ENCODE results near the gene BTBD19. TPM values are rescaled to one million over a fixed set of nuclear protein-coding genes. Genes with fewer than 3 reads are reported as not detected.
A peak's percentile ranks its signal among the peaks of the same experiment; 100 is the strongest.

The BTBD19 gene
- total RNA-seq, 1 experiment from 2014 or later = 0.75 TPM

DNA sequence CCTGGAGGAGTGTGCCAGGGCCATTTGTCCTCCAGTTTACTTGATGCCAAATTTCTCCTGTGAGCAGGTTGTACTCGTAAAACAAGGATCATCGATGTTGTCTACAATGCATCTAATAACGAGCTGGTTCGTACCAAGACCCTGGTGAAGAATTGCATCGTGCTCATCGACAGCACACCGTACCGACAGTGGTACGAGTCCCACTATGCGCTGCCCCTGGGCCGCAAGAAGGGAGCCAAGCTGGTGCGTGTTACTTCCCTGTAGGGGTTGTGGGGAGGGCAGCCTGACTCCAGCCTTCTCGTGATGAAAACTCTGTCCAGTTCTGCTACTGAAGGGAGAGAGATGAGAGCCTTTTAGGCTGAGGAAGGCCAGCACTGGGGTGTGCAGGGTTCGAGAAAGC, 30.8 kb upstream of the BTBD19 start:
- H3K4me1 ChIP-seq (ENCODE audit: low read length) = peaks cover 24% of the 10 kb centered on the region
- H3K27me3 ChIP-seq (ENCODE audit: low read length) = no peaks in the 10 kb centered on the region
- H3K4me3 ChIP-seq (ENCODE audit: low read length) = peak overlapping the region; percentile 96; the same call in 1 of the 2 replicates
- H3K27ac ChIP-seq (ENCODE audit: low read length) = no peak overlapping the region; the same call in 1 of the 2 replicates
- peak overlapping the region; percentile 92 for H3K4me2 ChIP-seq (ENCODE audit: low read depth, low read length, poor library complexity, severe bottlenecking)
- peaks cover 29% of the 10 kb centered on the region; the same call in 1 of the 2 replicates for H4K20me1 ChIP-seq (ENCODE audit: insufficient read depth, low read depth, low read length)
- no peaks in the 10 kb centered on the region for H3K9me2 ChIP-seq (replicated peaks; ENCODE audit: insufficient read depth, low read length)
- H3K79me2 ChIP-seq (ENCODE audit: low read length) = peaks cover 35% of the 10 kb centered on the region
- H3K36me3 ChIP-seq (ENCODE audit: insufficient read depth, low read length) = peaks cover 28% of the 10 kb centered on the region
- no peak overlapping the region for H2AFZ ChIP-seq (ENCODE audit: low read length)
- no peak for DNase-seq
- H3K9me3 ChIP-seq (ENCODE audit: low read length) = no peaks in the 10 kb centered on the region
- peak overlapping the region; percentile 95; the same call in 1 of the 2 replicates for H3K9ac ChIP-seq (ENCODE audit: low read length)

DNA sequence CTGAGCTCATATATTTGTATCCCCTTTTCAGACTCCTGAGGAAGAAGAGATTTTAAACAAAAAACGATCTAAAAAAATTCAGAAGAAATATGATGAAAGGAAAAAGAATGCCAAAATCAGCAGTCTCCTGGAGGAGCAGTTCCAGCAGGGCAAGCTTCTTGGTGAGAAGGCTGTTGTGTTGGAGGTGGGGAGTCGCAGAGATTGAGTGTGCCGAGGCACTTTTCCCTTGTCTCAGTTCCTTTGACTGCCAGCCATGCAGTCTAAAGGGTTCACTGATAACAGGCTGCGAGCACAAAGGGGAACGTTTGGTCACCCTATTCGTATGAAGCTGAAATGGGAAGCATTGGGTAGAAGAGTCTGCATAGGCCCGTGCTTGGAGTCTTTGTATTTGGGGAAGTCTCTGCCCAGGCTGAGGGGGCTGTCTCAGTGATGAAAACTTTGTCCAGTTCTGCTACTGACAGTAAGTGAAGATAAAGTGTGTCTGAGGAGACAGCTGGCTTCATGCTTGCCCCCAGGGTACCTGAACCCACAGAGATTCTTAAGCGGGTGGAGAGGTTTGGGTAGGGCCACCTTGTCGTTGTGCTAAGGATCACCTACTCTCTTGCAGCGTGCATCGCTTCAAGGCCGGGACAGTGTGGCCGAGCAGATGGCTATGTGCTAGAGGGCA, 30.2 kb upstream of the BTBD19 start:
- no peak overlapping the region for H3K4me3 ChIP-seq (ENCODE audit: low read length)
- no peaks in the 10 kb centered on the region for H3K27me3 ChIP-seq (ENCODE audit: low read length)
- H4K20me1 ChIP-seq (ENCODE audit: insufficient read depth, low read depth, low read length) = peaks cover 29% of the 10 kb centered on the region; the same call in 1 of the 2 replicates
- no peak overlapping the region for H2AFZ ChIP-seq (ENCODE audit: low read length)
- peaks cover 27% of the 10 kb centered on the region for H3K4me1 ChIP-seq (ENCODE audit: low read length)
- no peaks in the 10 kb centered on the region for H3K9me2 ChIP-seq (replicated peaks; ENCODE audit: insufficient read depth, low read length)
- no peaks in the 10 kb centered on the region for H3K9me3 ChIP-seq (ENCODE audit: low read length)
- peaks cover 35% of the 10 kb centered on the region for H3K79me2 ChIP-seq (ENCODE audit: low read length)
- H3K4me2 ChIP-seq (ENCODE audit: low read depth, low read length, poor library complexity, severe bottlenecking) = peak overlapping the region; percentile 92
- peaks cover 28% of the 10 kb centered on the region for H3K36me3 ChIP-seq (ENCODE audit: insufficient read depth, low read length)
- H3K27ac ChIP-seq (ENCODE audit: low read length) = no peak overlapping the region
- no peak overlapping the region for H3K9ac ChIP-seq (ENCODE audit: low read length)
- no peak for DNase-seq

DNA sequence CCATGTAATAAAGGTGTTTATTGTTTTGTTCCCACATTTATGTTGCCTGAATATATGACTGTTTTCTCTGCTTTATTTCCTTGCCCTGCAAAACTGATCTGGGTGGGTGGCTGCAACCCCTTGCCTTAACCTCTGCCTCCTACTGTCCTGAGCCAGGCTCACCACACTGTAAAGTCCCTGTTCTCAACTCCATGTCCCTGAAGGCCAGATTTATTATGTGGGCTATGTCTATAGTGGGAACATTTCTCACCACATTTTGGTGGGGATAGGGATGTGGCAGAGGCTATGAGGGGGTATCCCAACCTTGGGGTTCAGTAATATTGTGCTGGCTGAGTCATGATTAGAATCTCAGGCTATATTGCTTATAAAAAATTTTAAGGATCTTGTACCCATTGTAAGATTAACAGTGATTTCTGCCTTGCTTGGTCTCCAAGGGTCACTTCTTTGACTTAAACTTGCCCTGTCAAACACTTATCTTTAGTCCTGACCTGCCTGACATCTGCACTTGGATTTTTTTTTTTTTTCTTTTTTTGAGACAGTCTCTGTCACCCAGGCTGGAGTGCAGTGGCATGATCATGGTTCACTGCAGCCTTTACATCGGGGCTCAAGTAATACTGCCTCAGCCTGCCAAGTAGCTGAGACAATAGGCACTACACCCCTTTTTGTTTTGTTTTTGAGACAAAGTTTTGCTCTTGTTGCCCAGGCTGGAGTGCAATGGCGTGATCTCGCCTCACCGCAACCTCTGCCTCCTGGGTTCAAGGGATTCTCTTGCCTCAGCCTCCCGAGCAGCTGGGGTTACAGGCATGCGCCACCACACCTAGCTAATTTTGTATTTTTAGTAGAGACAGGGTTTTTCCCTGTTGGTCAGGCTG, 29.4 kb upstream of the BTBD19 start:
- H3K27me3 ChIP-seq (ENCODE audit: low read length) = no peaks in the 10 kb centered on the region
- H3K79me2 ChIP-seq (ENCODE audit: low read length) = peaks cover 35% of the 10 kb centered on the region
- no peak overlapping the region for H3K4me2 ChIP-seq (ENCODE audit: low read depth, low read length, poor library complexity, severe bottlenecking)
- no peaks in the 10 kb centered on the region for H3K9me2 ChIP-seq (replicated peaks; ENCODE audit: insufficient read depth, low read length)
- no peak overlapping the region for H3K27ac ChIP-seq (ENCODE audit: low read length)
- peaks cover 28% of the 10 kb centered on the region for H3K36me3 ChIP-seq (ENCODE audit: insufficient read depth, low read length)
- no peak overlapping the region for H2AFZ ChIP-seq (ENCODE audit: low read length)
- no peak overlapping the region for H3K4me3 ChIP-seq (ENCODE audit: low read length)
- no peak overlapping the region for H3K9ac ChIP-seq (ENCODE audit: low read length)
- H3K9me3 ChIP-seq (ENCODE audit: low read length) = no peaks in the 10 kb centered on the region
- DNase-seq = no peak
- peaks cover 34% of the 10 kb centered on the region for H3K4me1 ChIP-seq (ENCODE audit: low read length)
- H4K20me1 ChIP-seq (ENCODE audit: insufficient read depth, low read depth, low read length) = peaks cover 29% of the 10 kb centered on the region; the same call in 1 of the 2 replicates

DNA sequence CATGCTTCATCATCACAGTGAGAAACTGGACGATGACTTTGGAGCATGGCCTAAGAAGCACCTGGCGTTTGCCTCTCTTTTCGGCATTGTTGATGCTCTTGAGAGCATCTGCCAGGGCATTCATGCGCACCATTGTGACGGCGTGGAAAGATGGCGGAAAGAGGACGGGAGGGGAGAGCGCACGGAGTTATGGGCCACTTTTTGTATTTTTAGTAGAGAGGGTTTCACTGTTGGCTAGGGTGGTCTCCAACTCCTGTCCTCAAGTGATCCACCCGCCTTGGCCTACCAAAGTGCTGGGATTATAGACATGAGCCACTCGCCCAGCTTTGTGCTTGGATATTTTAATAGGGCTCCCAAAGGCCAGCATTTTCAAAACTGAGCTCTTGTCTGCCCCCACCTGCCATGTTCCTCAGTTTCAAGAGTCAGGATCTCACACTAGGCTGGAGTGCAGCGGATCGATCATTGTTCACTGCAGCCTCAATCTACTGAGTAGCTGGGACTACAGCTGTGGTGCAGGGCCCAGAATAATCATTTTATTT, 27.7 kb upstream of the BTBD19 start:
- Histone ChIP-seq H3K27me3 (ENCODE audit: low read length) (no peaks in the 10 kb centered on the region), H3K9ac (ENCODE audit: low read length) (no peak overlapping the region), H3K27ac (ENCODE audit: low read length) (no peak overlapping the region), H3K4me2 (ENCODE audit: low read depth, low read length, poor library complexity, severe bottlenecking) (no peak overlapping the region), H3K4me1 (ENCODE audit: low read length) (peaks cover 42% of the 10 kb centered on the region), H3K79me2 (ENCODE audit: low read length) (peaks cover 24% of the 10 kb centered on the region), H3K9me2 (replicated peaks; ENCODE audit: insufficient read depth, low read length) (no peaks in the 10 kb centered on the region), H4K20me1 (ENCODE audit: insufficient read depth, low read depth, low read length) (peaks cover 27% of the 10 kb centered on the region; the same call in 1 of the 2 replicates), H3K36me3 (ENCODE audit: insufficient read depth, low read length) (peaks cover 28% of the 10 kb centered on the region), H3K9me3 (ENCODE audit: low read length) (no peaks in the 10 kb centered on the region), H3K4me3 (ENCODE audit: low read length) (no peak overlapping the region), H2AFZ (ENCODE audit: low read length) (no peak overlapping the region)
- peak; percentile 69 for DNase-seq

DNA sequence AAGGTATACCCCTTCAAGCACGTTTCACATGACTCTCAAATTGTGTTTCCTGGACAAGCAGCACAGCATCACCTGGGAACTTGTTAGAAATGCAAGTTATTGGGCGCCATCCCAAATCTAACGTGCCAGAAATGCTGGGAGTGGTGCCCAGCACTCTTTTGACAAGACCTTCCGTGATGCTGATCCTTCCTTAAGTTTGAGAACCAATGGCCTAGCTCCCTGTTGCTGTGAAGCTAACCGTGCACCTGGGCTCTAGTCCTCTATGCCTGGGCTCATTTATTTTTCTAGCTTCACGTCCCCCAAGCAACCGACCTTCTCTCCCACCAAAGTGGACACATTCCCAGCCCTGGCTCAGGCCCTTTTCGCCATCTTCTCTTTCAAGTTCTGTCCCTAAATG, 24.6 kb upstream of the BTBD19 start:
- peaks cover under 1% of the 10 kb centered on the region; the same call in 1 of the 2 replicates for H3K36me3 ChIP-seq (ENCODE audit: insufficient read depth, low read length)
- H3K27me3 ChIP-seq (ENCODE audit: low read length) = no peaks in the 10 kb centered on the region
- H3K4me1 ChIP-seq (ENCODE audit: low read length) = peaks cover 41% of the 10 kb centered on the region
- no peaks in the 10 kb centered on the region for H3K9me3 ChIP-seq (ENCODE audit: low read length)
- peak overlapping the region; percentile 82 for H3K4me3 ChIP-seq (ENCODE audit: low read length)
- H3K79me2 ChIP-seq (ENCODE audit: low read length) = no peaks in the 10 kb centered on the region
- peak overlapping the region; percentile 94 for H3K9ac ChIP-seq (ENCODE audit: low read length)
- peak; percentile 73 for DNase-seq
- H2AFZ ChIP-seq (ENCODE audit: low read length) = peak overlapping the region; percentile 65; the same call in 1 of the 2 replicates
- peak overlapping the region; percentile 86 for H3K4me2 ChIP-seq (ENCODE audit: low read depth, low read length, poor library complexity, severe bottlenecking)
- H3K9me2 ChIP-seq (replicated peaks; ENCODE audit: insufficient read depth, low read length) = no peaks in the 10 kb centered on the region
- peak overlapping the region; percentile 80 for H3K27ac ChIP-seq (ENCODE audit: low read length)
- H4K20me1 ChIP-seq (ENCODE audit: insufficient read depth, low read depth, low read length) = no peaks in the 10 kb centered on the region

DNA sequence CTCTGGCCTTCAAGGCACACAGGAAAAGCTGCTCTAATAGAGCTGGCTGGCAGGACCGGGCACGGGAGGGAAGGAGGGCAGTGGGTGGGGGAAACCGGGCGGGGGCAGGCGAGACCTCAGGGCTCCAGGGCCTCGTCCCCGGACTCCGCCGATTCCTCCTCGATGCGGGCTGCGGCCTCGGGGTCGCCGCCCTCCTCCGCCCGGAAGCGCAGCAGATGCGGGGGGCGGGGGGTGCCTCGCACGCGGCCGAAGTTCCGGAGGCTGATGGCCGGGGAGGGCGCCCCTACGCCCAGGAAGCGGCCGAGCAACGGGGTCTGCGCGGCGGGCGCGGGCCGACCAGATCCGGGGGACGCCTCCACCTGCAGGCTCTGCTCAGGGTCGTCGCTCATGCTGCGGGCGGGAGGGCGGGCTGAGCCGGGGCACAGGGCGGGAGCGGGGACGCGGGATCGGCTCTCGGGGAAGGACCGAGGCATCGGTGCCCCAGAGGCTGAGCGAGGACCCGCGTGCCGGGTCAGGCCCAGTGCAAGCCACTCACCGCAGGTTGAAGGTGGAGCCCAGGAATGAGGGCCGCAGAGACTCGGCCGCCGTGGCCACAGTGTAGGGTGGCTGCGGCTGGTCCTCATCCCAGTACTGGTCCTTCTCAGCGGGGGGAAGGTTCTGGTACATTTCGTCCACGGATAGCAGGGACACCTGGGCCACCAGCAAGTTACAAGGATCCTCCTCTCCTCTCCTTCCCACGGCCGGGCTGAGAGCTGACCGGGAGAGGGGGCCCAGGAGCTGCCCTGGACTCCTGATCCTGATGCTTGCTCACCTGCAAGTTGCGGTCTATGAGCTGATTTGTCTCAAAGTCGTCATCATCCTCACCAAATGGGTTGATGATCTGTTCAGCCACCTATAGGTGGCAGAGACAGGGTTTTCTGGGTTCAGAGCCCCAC, 24.0 kb upstream of the BTBD19 start:
- Histone ChIP-seq H4K20me1 (ENCODE audit: insufficient read depth, low read depth, low read length) (no peaks in the 10 kb centered on the region), H3K27ac (ENCODE audit: low read length) (peak overlapping the region; percentile 80), H3K9me2 (replicated peaks; ENCODE audit: insufficient read depth, low read length) (no peaks in the 10 kb centered on the region), H3K79me2 (ENCODE audit: low read length) (no peaks in the 10 kb centered on the region), H2AFZ (ENCODE audit: low read length) (peak overlapping the region; percentile 65; the same call in 1 of the 2 replicates), H3K27me3 (ENCODE audit: low read length) (no peaks in the 10 kb centered on the region), H3K4me1 (ENCODE audit: low read length) (peaks cover 41% of the 10 kb centered on the region), H3K4me3 (ENCODE audit: low read length) (peak overlapping the region; percentile 82), H3K9ac (ENCODE audit: low read length) (peak overlapping the region; percentile 94), H3K4me2 (ENCODE audit: low read depth, low read length, poor library complexity, severe bottlenecking) (peak overlapping the region; percentile 86), H3K36me3 (ENCODE audit: insufficient read depth, low read length) (no peaks in the 10 kb centered on the region), H3K9me3 (ENCODE audit: low read length) (no peaks in the 10 kb centered on the region)
- peak; percentile 90 for DNase-seq

DNA sequence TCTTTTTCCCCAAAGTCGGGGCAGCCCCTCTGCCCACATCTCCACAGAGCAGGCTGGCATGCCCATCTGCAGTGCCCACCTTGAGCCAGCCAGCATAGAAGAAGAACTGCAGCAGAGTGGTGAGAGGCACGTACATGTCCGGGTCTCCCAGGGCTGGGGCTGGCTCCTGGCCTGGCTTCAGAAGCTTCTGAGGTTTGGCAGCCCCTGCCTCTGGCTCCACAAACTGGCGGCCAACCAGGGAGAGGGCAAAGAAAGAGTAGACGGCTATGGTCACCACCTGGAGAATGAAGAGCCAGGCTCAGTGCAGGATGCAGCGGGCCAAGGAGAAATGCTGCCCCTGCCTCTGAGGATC, 23.3 kb upstream of the BTBD19 start:
- H3K79me2 ChIP-seq (ENCODE audit: low read length) = no peaks in the 10 kb centered on the region
- H3K27ac ChIP-seq (ENCODE audit: low read length) = peak overlapping the region; percentile 63
- peak overlapping the region; percentile 94 for H3K9ac ChIP-seq (ENCODE audit: low read length)
- H4K20me1 ChIP-seq (ENCODE audit: insufficient read depth, low read depth, low read length) = no peaks in the 10 kb centered on the region
- peak overlapping the region; percentile 82 for H3K4me3 ChIP-seq (ENCODE audit: low read length)
- DNase-seq = no peak
- H3K4me1 ChIP-seq (ENCODE audit: low read length) = peaks cover 41% of the 10 kb centered on the region
- H2AFZ ChIP-seq (ENCODE audit: low read length) = no peak overlapping the region
- H3K9me3 ChIP-seq (ENCODE audit: low read length) = no peaks in the 10 kb centered on the region
- peak overlapping the region; percentile 86 for H3K4me2 ChIP-seq (ENCODE audit: low read depth, low read length, poor library complexity, severe bottlenecking)
- H3K9me2 ChIP-seq (replicated peaks; ENCODE audit: insufficient read depth, low read length) = no peaks in the 10 kb centered on the region
- H3K27me3 ChIP-seq (ENCODE audit: low read length) = no peaks in the 10 kb centered on the region
- H3K36me3 ChIP-seq (ENCODE audit: insufficient read depth, low read length) = no peaks in the 10 kb centered on the region

All from Karpas-422 (cell line).